ENCODE results near the gene ATP1B2. TPM values are rescaled to one million over a fixed set of nuclear protein-coding genes. Genes with fewer than 3 reads are reported as not detected.
"Not testable (repeated sequence)": the region's sequence is repeated elsewhere in the genome, so short reads cannot be mapped to it uniquely, and the experiment has no call there.

Gene ATP1B2
- total RNA-seq, 8 experiments from 2014 or later, result 0.31 to 43.9 (median 8.4) TPM

DNA sequence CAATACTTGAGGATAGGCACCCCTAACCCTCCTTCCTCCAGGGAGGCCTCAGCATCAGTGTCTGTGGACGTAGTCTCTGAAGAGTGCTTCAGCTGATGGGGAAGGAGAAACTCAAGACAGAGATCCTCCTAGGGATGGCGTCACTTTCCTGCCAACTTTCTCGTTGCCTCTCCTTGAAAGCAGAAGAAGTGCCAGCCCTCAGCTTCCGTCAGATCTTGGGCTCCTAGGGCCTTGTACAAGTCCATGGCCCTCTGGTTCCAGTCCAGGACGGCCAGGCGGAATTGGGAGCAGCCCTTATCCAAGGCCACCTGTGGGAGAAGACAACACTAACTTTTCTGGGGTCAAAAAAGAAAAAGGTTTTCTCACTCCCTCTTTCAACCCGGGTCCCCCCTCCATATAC lies 24.4 kb upstream of the ATP1B2 start:
- H3K4me3 ChIP-seq, result peak overlapping the region; percentile 51 to 85 (median 60)
- peak overlapping the region in 1 of 2 donors; percentile 92 for H3K27ac ChIP-seq
- peaks cover 5 to 11% of the 10 kb centered on the region in 2 donors for H3K4me1 ChIP-seq (replicated peaks in 1 of 2)
- WGBS, 10 experiments, result 79 to 100% (median 90%) methylated on average over 1 to 6 of the region's 7 CpGs; no CpG with 5 or more reads in 3 of the 10 experiments
- no peak for ATAC-seq (replicated peaks in 6 of 8)
- in situ Hi-C loops (cut with MboI; ENCODE audit: low pct_unique_long_range_greater_than_20kb in 2 of 9, low sequenced_read_pairs in 9 of 9, unreplicated experiment in 9 of 9), result no loop called here

DNA sequence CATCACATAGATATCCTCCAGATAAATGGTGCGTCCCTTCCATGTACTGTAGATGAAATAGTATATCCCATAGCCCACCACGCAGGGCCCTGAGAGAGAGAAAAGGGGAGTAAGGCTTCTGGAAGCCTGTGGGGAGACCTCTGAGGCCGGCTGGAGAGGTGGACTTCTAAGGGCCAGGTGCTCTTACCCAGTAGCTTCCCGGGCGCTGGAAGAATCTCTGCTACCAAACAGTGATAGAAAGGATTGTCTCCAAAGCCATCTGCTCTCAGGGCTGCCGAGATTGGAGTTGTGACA lies 23.8 kb upstream of the ATP1B2 start:
- 0 to 33% (median 0%) methylated on average over 1 to 3 of the region's 6 CpGs; no CpG with 5 or more reads in 5 of the 10 experiments for WGBS, 10 experiments
- H3K4me3 ChIP-seq, result peak overlapping the region; percentile 51 to 85 (median 60)
- ATAC-seq (replicated peaks in 6 of 8), result no peak
- in situ Hi-C loops (cut with MboI; ENCODE audit: low pct_unique_long_range_greater_than_20kb in 2 of 9, low sequenced_read_pairs in 9 of 9, unreplicated experiment in 9 of 9), result no loop called here
- peaks cover 5 to 11% of the 10 kb centered on the region in 2 donors for H3K4me1 ChIP-seq (replicated peaks in 1 of 2)
- H3K27ac ChIP-seq, result peak overlapping the region; percentile 90 to 92

DNA sequence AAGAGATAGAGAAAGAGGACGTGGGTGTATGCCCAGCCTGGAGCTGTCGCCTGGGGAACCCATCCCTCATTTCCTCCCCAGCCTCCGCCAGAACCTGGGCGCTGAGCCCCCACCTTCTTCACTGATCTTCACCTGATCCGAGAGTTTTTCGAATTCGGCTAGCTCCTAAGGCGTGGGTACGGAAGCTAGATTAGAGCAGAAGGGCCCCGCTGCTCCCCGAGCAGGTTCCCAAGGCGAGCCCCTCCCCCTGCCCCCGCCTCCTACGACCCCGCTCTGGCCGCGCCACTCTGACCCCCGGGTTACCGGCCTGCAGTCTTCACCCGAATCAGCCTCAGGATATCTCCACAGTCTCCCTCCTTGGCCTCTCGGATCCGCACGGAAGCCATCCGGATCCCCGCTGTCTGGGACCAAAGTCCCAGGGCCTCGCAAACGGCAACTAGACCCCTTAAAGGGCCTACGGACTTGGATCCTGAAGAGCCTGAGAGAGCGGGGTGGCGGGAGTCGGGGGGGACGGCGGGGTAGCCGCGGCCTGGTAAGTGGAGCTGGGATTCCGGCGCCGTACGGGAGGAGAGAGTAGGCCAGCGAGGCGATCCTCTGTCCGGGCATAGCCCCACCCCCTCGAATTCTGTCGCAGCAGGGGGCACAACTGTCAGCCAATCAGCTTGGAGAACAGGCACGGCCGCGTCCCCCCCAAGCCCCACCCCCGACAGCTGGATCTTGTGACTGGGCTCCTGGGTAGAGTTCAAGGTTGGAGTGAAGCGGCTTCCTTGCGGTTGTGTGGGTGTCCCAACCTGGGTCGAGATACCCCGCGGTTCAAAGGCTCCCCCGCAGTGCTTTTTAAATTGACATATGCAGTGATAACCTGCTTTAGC lies 23.2 kb upstream of the ATP1B2 start, which contains the start of gene SAT2:
TSS of gene SAT2 (minus strand) at position 572 of the 872 bp plus-strand sequence. CDS start at position 386, 186 bp downstream.
- peak; percentile 94 to 98 (median 96) for ATAC-seq (replicated peaks in 6 of 8)
- 0 to 40% (median 0%) methylated on average over 1 to 4 of the region's 54 CpGs; no CpG with 5 or more reads in 5 of the 10 experiments for WGBS, 10 experiments
- Histone ChIP-seq H3K4me1 (replicated peaks in 1 of 2) (peaks cover 5 to 11% of the 10 kb centered on the region in 2 donors), H3K27ac (peak within 1 kb of the TSS; percentile 90 to 92), H3K4me3 (peak within 1 kb of the TSS; percentile 51 to 85 (median 60))
- in situ Hi-C loops (cut with MboI; ENCODE audit: low pct_unique_long_range_greater_than_20kb in 2 of 9, low sequenced_read_pairs in 9 of 9, unreplicated experiment in 9 of 9), result no loop called here

DNA sequence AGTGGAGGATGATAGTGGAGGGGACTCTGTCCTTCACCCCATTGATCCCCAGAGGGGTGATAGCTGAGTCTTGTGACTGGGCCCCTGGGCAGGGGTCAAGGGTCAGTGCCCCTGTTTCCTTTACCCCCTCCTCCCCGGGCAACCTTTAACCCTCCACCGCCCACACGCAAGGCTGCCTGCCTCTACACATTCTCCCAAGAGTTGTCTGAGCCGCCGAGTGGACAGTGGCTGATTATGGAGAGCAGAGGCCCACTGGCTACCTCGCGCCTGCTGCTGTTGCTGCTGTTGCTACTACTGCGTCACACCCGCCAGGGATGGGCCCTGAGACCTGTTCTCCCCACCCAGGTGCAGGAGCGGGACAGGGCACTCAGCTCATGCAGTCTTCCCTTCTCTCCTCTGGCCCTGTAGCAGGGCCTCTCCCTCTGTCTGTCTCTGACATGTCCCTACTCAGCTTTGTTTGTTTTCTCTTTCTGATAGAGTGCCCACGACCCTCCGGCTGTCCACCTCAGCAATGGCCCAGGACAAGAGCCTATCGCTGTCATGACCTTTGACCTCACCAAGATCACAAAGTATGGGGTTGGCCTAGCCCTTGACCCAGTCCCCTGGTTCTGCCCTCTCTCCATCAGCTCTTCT lies 20.7 kb upstream of the ATP1B2 start, which contains the start of gene SHBG:
TSS of gene SHBG (plus strand) at position 197 of the 633 bp plus-strand sequence. CDS start at position 235, 38 bp downstream.
- H3K4me3 ChIP-seq, result no peak within 1 kb of the TSS
- in situ Hi-C loops (cut with MboI; ENCODE audit: low pct_unique_long_range_greater_than_20kb in 2 of 9, low sequenced_read_pairs in 9 of 9, unreplicated experiment in 9 of 9), result no loop called here
- peaks cover 14% of the 10 kb centered on the region in 2 donors for H3K4me1 ChIP-seq (replicated peaks in 1 of 2)
- no peak within 1 kb of the TSS for H3K27ac ChIP-seq
- no peak for ATAC-seq (replicated peaks in 6 of 8)
- WGBS, 10 experiments, result 33 to 90% (median 63%) methylated on average over 1 to 4 of the region's 13 CpGs; no CpG with 5 or more reads in 4 of the 10 experiments

DNA sequence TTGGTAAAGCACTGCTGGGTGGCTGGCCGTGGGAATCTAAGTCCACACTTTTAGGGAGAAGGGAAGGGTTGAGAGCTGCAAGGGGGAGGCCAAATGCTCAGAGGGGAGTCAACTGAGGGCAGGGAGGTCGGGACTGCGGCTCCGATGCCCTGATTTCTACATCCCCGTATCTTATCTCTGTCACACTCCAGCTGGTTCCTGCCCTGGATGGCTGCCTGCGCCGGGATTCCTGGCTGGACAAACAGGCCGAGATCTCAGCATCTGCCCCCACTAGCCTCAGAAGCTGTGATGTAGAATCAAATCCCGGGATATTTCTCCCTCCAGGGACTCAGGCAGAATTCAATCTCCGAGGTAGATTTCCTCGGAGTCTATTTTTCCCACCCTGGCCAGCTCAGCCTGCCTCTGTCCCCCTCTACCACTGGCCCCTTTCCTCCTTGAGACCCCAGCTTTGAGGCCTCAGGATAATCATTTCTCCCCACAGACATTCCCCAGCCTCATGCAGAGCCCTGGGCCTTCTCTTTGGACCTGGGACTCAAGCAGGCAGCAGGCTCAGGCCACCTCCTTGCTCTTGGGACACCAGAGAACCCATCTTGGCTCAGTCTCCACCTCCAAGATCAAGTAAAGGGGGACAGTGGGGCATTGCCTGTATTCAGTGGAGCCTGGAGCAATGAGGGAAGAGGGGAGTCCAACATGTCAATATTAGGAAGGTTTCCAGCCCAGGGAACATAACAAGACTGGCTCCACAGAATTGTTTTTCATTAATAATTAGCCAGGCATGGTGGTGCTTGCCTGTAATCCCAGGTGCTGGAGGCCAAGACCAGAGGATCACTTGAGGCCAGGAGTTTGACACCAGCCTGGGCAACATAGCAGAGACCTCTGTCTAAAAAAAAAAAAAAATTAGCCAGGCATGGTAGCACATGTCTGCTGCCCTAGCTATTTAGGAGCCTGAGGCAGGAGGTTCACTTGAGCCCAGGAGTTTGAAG lies 19.0 kb upstream of the ATP1B2 start:
- no peak for ATAC-seq (replicated peaks in 6 of 8)
- H3K4me1 ChIP-seq (replicated peaks in 1 of 2), result peaks cover 8 to 13% of the 10 kb centered on the region in 2 donors
- H3K4me3 ChIP-seq, result no peak overlapping the region
- H3K27ac ChIP-seq, result no peak overlapping the region
- WGBS, 10 experiments, result 74 to 100% (median 85%) methylated on average over 1 to 7 of the region's 11 CpGs; no CpG with 5 or more reads in 5 of the 10 experiments
- in situ Hi-C loops (cut with MboI; ENCODE audit: low pct_unique_long_range_greater_than_20kb in 2 of 9, low sequenced_read_pairs in 9 of 9, unreplicated experiment in 9 of 9), result no loop called here

DNA sequence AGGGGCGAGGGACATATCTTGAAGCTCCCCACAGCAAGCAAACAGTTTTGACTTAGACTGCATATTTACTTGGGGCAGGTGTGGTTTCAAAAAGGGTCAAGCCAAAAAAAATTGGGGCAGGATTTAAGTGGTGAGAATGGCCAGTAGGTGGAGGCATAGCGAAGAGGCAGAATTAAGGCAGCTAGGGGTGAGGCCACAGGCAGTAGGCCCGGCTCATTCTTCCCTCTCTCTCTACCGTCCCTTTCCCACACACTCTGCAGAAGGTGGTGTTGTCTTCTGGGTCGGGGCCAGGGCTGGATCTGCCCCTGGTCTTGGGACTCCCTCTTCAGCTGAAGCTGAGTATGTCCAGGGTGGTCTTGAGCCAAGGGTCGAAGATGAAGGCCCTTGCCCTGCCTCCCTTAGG lies 18.2 kb upstream of the ATP1B2 start:
- Histone ChIP-seq H3K4me3 (no peak overlapping the region), H3K4me1 (replicated peaks in 1 of 2) (peaks cover 8 to 13% of the 10 kb centered on the region in 2 donors), H3K27ac (no peak overlapping the region)
- in situ Hi-C loops (cut with MboI; ENCODE audit: low pct_unique_long_range_greater_than_20kb in 2 of 9, low sequenced_read_pairs in 9 of 9, unreplicated experiment in 9 of 9), result no loop called here
- peak in 3 of 8 experiments; percentile 22 to 32 (median 24) for ATAC-seq (replicated peaks in 6 of 8)
- 0 to 80% (median 57%) methylated on average over 1 to 4 of the region's 6 CpGs; no CpG with 5 or more reads in 4 of the 10 experiments for WGBS, 10 experiments

DNA sequence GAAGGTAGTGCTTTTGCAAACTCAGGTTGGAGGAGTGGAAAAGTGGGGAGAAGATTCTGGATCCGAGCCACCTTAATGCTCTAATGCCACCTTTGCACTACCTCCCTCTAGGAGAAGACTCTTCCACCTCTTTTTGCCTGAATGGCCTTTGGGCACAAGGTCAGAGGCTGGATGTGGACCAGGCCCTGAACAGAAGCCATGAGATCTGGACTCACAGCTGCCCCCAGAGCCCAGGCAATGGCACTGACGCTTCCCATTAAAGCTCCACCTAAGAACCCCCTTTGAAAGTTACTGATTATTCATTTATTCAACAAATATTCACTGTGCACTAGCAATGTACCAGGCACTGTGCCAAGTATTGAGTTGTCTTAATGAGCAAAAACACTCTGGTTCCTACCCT lies 17.6 kb upstream of the ATP1B2 start:
- WGBS, 10 experiments, result 33 to 100% (median 73%) methylated on average over 1 to 2 of the region's 2 CpGs; no CpG with 5 or more reads in 5 of the 10 experiments
- H3K27ac ChIP-seq, result no peak overlapping the region
- no peak overlapping the region for H3K4me3 ChIP-seq
- peaks cover 5 to 13% of the 10 kb centered on the region in 2 donors for H3K4me1 ChIP-seq (replicated peaks in 1 of 2)
- in situ Hi-C loops (cut with MboI; ENCODE audit: low pct_unique_long_range_greater_than_20kb in 2 of 9, low sequenced_read_pairs in 9 of 9, unreplicated experiment in 9 of 9), result no loop called here
- peak in 3 of 8 experiments; percentile 62 to 64 (median 64) for ATAC-seq (replicated peaks in 6 of 8)

DNA sequence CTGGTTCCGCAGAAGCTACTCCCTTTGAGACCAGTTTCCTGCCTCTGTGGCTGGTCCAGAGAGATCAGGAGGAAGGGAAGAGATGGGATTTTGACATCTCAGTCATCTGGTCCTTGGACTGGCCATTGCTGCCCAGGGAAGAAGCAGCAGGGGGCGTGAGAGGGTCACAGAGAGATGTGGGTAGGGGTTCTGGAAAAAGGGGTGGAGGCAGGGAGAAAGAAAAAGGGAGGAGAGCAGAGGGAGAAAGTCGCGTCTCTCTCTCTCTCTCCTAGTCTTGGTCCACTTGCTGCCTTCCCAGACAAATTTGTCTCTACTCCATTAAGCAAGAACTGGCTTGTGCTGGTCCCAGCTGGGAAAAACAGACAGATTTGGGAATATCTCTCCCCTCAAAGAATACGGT lies 16.3 kb upstream of the ATP1B2 start:
- H3K4me3 ChIP-seq, result no peak overlapping the region
- H3K27ac ChIP-seq, result no peak overlapping the region
- in situ Hi-C loops (cut with MboI; ENCODE audit: low pct_unique_long_range_greater_than_20kb in 2 of 9, low sequenced_read_pairs in 9 of 9, unreplicated experiment in 9 of 9), result no loop called here
- WGBS, 10 experiments, result 0 to 86% (median 18%) methylated on average over 1 to 2 of the region's 5 CpGs; no CpG with 5 or more reads in 4 of the 10 experiments
- peaks cover 3 to 13% of the 10 kb centered on the region in 2 donors for H3K4me1 ChIP-seq (replicated peaks in 1 of 2)
- ATAC-seq (replicated peaks in 6 of 8), result peak; percentile 74 to 91 (median 79)

DNA sequence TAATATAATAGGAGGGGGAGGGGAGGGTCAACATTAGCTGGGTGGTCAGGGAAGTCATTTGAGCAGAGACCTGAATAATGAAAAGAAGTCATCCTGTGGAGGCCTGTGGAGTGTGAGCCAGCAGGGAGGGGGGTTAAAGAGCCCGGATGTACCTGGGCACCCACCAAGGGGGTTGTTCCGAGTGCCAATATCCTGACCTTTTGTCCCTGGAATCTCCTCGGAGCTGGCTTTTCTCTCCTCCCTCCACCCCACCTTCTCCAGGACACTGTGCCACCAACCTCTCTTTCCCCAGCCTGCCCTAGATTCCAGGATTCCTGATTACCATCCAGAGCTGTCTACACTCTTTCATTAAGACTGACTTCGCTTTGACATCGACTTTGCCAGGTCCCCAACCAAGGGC lies 14.6 kb upstream of the ATP1B2 start:
- in situ Hi-C loops (cut with MboI; ENCODE audit: low pct_unique_long_range_greater_than_20kb in 2 of 9, low sequenced_read_pairs in 9 of 9, unreplicated experiment in 9 of 9), result no loop called here
- 0 to 100% (median 78%) methylated on average over 1 to 3 of the region's 5 CpGs; no CpG with 5 or more reads in 4 of the 10 experiments for WGBS, 10 experiments

DNA sequence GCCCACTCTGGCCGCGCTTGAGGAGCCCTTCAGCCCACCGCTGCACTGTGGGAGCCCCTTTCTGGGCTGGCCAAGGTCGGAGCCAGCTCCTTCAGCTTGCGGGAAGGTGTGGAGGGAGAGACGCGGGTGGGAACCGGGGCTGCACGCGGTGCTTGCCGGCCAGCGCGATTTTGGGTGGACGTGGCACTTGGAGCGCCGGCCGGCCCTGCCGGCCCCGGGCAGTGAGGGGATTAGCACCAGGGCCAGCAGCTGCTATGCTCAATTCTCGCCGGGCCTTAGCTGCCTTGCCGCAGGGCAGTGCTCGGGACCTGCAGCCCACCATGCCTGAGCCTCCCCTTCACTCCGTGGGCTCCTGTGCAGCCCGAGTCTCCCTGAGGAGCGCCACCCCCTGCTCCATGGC lies 9.9 kb upstream of the ATP1B2 start:
- in situ Hi-C loops (cut with MboI; ENCODE audit: low pct_unique_long_range_greater_than_20kb in 2 of 9, low sequenced_read_pairs in 9 of 9, unreplicated experiment in 9 of 9), result no loop called here
- 81 to 100% methylated on average over 3 to 5 of the region's 26 CpGs; no CpG with 5 or more reads in 8 of the 10 experiments for WGBS, 10 experiments
- no peak overlapping the region for H3K27ac ChIP-seq
- no peak overlapping the region for H3K4me3 ChIP-seq
- peaks cover 0 to 4% of the 10 kb centered on the region in 2 donors for H3K4me1 ChIP-seq (replicated peaks in 1 of 2)
- no peak for ATAC-seq (replicated peaks in 6 of 8)

More for the DNA sequence above, 14.6 kb upstream of the ATP1B2 start:
- no peak for ATAC-seq (replicated peaks in 6 of 8)
- Histone ChIP-seq H3K27ac (no peak overlapping the region), H3K4me3 (no peak overlapping the region), H3K4me1 (replicated peaks in 1 of 2) (peaks cover 3 to 13% of the 10 kb centered on the region in 2 donors)

DNA sequence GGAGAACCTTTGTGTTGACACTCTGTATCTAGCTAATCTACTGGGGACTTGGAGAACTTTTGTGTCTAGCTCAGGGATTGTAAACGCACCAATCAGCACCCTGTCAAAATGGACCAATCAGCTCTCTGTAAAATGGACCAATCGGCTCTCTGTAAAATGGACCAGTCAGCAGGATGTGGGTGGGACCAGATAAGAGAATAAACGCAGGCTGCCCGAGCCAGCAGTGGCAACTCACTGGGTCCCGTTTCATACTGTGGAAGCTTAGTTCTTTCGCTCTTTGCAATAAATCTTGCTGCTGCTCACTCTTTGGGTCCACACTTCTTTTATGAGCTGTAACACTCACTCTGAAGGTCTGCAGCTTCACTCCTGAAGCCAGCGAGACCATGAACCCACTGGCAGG lies 9.1 kb upstream of the ATP1B2 start:
- not testable (repeated sequence) for H3K27ac ChIP-seq
- 69 to 100% methylated on average over 1 to 6 of the region's 7 CpGs; no CpG with 5 or more reads in 8 of the 10 experiments for WGBS, 10 experiments

DNA sequence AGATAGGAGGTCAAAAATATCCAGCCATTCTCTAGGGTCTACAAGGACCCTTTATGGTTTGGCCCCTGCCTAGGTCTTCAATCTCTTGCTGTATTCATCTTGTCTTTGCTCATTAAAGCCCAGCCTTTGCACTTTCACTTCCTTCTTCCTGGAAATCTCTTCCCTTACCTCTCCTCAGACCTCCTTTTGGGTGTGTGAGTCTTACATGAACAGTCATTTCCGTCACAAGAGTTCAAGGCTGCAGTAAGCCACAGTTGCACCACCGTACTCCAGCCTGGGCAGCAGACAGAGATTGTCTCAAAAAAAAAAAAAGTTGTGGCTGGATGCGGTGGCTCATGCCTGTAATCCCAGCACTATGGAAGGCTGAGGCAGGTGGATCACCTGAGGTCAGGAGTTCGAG lies 6.0 kb upstream of the ATP1B2 start:
- Histone ChIP-seq H3K4me1 (replicated peaks in 1 of 2) (peaks cover under 1% of the 10 kb centered on the region in 2 donors), H3K27ac (no peak overlapping the region), H3K4me3 (no peak overlapping the region)
- 20 to 100% (median 87%) methylated on average over 1 to 4 of the region's 4 CpGs; no CpG with 5 or more reads in 4 of the 10 experiments for WGBS, 10 experiments
- in situ Hi-C loops (cut with MboI; ENCODE audit: low pct_unique_long_range_greater_than_20kb in 2 of 9, low sequenced_read_pairs in 9 of 9, unreplicated experiment in 9 of 9), result no loop called here
- ATAC-seq (replicated peaks in 6 of 8), result no peak

More for the DNA sequence above, 9.1 kb upstream of the ATP1B2 start:
- H3K4me1 ChIP-seq (replicated peaks in 1 of 2); H3K4me3 ChIP-seq; in situ Hi-C loops (cut with MboI; ENCODE audit: low pct_unique_long_range_greater_than_20kb in 2 of 9, low sequenced_read_pairs in 9 of 9, unreplicated experiment in 9 of 9); ATAC-seq (replicated peaks in 6 of 8): not testable (repeated sequence)

All from motor neuron (in vitro differentiated cells).